ENCODE results near the gene UGT1A1.

The UGT1A1 gene

GRCh38 chr2:233818639-233819621, 58.9 kb downstream of the UGT1A1 start:
- no peak for DNase-seq

DNA sequence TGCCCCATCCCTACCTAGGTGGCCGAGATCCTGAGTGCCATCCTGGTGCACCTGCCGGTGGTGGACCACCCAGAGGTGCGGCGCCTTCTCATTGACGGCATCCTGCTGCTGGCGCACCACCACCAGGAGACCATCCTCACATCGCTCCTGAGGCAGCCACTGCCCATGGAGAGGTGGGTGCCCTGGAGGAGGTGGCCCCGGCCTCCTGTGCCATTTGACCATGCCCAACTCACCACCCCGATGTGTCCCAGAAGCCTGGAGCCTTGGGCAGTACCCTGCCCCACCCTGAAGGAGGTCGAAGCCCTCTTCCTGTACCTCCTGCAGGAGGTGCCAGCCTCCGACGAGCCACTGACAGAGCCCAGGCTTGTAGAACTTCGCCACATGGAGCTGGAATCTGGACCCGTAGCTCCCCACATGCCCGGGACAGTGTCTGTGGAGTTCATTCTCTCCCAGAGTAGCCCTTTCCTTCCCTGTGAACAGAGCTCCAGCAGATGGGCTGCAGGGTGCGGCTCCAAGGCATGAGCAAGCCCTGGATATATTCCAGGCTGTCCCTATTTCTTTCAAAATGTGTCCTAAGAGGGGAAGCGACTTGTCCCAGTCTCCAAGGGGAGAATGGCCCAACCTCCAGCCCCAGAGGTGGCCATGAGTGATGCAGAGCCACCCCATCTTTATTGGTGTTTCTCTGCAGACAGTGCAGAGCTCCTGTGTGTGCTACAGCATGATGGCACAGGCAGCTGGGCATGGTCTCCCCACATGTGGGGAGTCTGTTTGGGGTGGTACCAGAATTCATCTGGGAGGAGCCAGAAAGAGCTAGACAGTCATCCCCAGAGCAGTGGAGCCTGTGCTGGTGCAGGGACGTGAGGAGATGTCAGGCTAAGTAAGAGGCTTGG, 60.1 kb downstream of the UGT1A1 start:
- DNase-seq = no peak

DNA sequence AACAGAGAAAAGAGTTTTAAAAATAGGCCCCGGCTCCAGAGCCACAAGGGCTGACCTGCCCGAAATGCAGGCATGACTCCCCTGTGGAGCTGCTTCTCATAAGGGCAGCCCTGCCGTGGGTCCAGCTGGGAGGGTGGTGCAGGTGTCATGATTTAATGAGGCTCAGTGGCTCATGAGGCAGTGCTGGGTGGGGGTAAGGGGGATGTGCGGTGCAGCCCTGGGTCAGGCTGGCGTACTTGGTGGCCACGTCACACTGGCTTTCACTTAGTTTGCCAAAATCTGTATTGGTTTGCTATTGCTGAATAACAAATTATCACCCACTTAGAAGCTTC, 60.7 kb downstream of the UGT1A1 start:
- no peak for DNase-seq

GRCh38 chr2:233821196-233821595, 61.1 kb downstream of the UGT1A1 start:
- no peak for DNase-seq

DNA sequence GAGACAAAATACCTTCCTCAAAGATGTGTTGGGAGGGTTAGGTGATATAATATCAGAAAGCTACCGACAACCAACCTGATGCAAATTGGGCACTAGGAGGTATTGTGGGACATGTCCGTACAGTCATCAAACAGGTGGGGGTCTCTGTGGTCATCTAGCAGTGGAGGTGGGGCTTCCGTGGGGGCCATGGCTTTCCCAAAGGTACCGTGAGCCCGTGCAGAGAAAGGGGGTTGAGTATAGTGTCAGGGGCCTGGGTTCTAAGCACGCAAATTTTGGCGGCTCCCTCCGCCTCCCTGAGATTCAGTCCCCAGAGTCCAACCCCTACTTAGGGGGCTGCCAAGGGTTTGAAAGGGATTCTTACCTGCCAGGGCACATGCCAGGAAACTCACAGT, 61.6 kb downstream of the UGT1A1 start:
- DNase-seq = no peak

DNA sequence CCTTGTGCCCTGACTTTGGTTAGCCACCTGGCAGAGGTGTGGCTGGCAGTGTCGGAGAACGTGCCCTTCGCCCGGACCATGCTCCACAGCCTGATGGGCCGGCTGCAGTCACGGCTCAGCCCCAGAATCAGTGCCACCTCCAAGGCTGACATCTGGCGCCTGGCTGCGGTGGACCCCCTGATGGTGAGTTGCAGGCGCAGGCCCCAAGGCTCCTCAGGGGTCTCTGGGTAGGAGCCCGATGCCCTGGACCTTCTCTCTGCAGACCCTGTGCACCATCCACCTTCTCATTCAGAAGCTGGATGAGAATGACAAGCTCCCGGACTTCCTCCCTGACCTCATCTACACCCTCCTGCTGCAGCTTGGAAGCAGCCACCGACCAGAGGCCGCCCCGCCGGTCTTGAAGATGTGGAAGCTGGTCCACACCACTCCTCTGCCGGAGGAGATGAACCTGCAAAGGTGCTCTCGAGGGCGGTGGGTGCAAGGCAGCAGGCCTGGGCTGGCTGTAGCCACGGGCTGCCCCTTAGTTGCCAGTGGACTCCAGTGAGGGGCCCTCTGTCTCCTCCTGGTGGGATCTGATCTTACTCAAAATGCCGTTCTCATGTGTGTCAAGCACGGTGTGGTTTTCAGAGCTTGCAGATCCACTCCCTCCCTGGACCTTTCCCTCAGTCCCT, 62.2 kb downstream of the UGT1A1 start:
- DNase-seq = no peak
